DOHH2 (cell line): Measurements from ENCODE around the gene SKAP2.

Experiments used
- H3F3A ChIP-seq: fragments of 200-600 bp; sonication (generic), shearing (Covaris generic); 2 replicates; pipeline ENCODE4 v1.6.0; 2016; ENCODE audit warnings: antibody characterized with exemption, mild to moderate bottlenecking; ENCODE audit not compliant: control insufficient read depth, insufficient read depth
- H3K27ac ChIP-seq: fragments of 200-600 bp; sonication (generic); 2 replicates; pipeline ENCODE4 v1.5.1; 2014; ENCODE audit warnings: low read depth, mild to moderate bottlenecking, low read length, moderate library complexity
- H3K27me3 ChIP-seq: fragments of 200-600 bp; sonication (generic); 2 replicates; pipeline ENCODE4 v1.6.1; 2014; ENCODE audit warnings: mild to moderate bottlenecking, low read length, mixed read lengths; ENCODE audit not compliant: control insufficient read depth
- H3K36me3 ChIP-seq: fragments of 200-600 bp; sonication (generic); 2 replicates; pipeline ENCODE4 v1.6.1; 2014; ENCODE audit warnings: mild to moderate bottlenecking, low read length, moderate library complexity, mixed read lengths; ENCODE audit not compliant: control insufficient read depth
- H3K4me1 ChIP-seq: fragments of 200-600 bp; sonication (generic); 2 replicates; pipeline ENCODE4 v1.6.1; 2014; ENCODE audit warnings: mild to moderate bottlenecking, low read length, mixed read lengths; ENCODE audit not compliant: control insufficient read depth
- H3K4me2 ChIP-seq: fragments of 200-600 bp; sonication (generic); 2 replicates; pipeline ENCODE4 v1.6.0; 2014; ENCODE audit warnings: mild to moderate bottlenecking, low read length, moderate library complexity
- H3K4me3 ChIP-seq: fragments of 200-600 bp; sonication (generic); 2 replicates; pipeline ENCODE4 v1.5.1; 2014; ENCODE audit warnings: mild to moderate bottlenecking, low read length, mixed read lengths
- H3K79me2 ChIP-seq: fragments of 200-600 bp; sonication (generic); 2 replicates; pipeline ENCODE4 v1.6.1; 2014; ENCODE audit warnings: mild to moderate bottlenecking, low read length, mixed read lengths; ENCODE audit not compliant: control insufficient read depth
- H3K9me2 ChIP-seq: fragments of 200-600 bp; sonication (generic); replicated peaks from 2 replicates; pipeline ENCODE4 v1.6.1; 2014; ENCODE audit warnings: mild to moderate bottlenecking, low read length, mixed read lengths; ENCODE audit not compliant: control insufficient read depth
- H3K9me3 ChIP-seq: fragments of 200-600 bp; sonication (generic); 2 replicates; pipeline ENCODE4 v1.6.1; 2014; ENCODE audit warnings: antibody characterized with exemption, low read length, mixed read lengths; ENCODE audit not compliant: control insufficient read depth, insufficient read depth
- H4K20me1 ChIP-seq: fragments of 200-600 bp; sonication (generic); 2 replicates; pipeline ENCODE4 v1.6.0; 2014; ENCODE audit warnings: low read depth, mild to moderate bottlenecking, antibody characterized with exemption, low read length, moderate library complexity; ENCODE audit not compliant: control insufficient read depth, insufficient read depth
- EZH2phosphoT487 ChIP-seq: fragments of 200-600 bp; sonication (generic); IDR thresholded peaks from 2 replicates; pipeline ENCODE4 v1.6.1; 2017; ENCODE audit warnings: borderline replicate concordance, mild to moderate bottlenecking, antibody characterized with exemption, low read length, moderate library complexity, mixed read lengths
- TF ChIP-seq, protein P1 (sequence below): fragments of 200-600 bp; sonication (generic); IDR thresholded peaks from one replicate; pipeline ENCODE4 v1.5.1; 2014; ENCODE audit warnings: antibody characterized with exemption, mild to moderate bottlenecking, low read depth, low read length; ENCODE audit not compliant: poor library complexity, severe bottlenecking

The SKAP2 gene

DNA sequence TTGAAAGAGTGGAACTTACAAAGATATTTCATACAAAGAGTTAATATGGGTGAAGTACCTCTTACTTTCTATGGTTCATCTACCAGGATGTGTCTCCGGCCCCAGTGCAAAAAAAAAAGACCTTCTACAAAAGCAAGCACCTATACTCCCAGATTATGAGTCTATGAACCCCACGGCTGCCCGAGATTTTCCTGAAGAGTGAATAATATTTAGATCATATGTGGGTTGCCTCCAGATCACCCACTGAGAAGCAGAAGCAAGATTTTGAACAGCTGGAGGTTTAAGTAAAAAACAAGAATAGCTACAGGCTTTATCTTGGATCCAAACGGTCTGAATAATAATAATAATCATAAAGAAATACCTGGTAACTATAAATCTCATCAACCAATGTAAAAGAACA lies 207.7 kb downstream of the SKAP2 start:
- Histone ChIP-seq H3K27me3 (peaks cover 15% of the 10 kb centered on the region; the same call in 1 of the 2 replicates), H3K4me2 (no peak overlapping the region), H3K9me3 (no peaks in the 10 kb centered on the region), H3K4me3 (no peak overlapping the region), H3K4me1 (no peaks in the 10 kb centered on the region), H3K36me3 (no peaks in the 10 kb centered on the region), H3F3A (no peaks in the 10 kb centered on the region), H3K27ac (no peak overlapping the region), H4K20me1 (no peaks in the 10 kb centered on the region), H3K9me2 (no peaks in the 10 kb centered on the region), H3K79me2 (no peaks in the 10 kb centered on the region)
- TF ChIP-seq, protein P1, sequence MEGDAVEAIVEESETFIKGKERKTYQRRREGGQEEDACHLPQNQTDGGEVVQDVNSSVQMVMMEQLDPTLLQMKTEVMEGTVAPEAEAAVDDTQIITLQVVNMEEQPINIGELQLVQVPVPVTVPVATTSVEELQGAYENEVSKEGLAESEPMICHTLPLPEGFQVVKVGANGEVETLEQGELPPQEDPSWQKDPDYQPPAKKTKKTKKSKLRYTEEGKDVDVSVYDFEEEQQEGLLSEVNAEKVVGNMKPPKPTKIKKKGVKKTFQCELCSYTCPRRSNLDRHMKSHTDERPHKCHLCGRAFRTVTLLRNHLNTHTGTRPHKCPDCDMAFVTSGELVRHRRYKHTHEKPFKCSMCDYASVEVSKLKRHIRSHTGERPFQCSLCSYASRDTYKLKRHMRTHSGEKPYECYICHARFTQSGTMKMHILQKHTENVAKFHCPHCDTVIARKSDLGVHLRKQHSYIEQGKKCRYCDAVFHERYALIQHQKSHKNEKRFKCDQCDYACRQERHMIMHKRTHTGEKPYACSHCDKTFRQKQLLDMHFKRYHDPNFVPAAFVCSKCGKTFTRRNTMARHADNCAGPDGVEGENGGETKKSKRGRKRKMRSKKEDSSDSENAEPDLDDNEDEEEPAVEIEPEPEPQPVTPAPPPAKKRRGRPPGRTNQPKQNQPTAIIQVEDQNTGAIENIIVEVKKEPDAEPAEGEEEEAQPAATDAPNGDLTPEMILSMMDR: no peak
- no peak for TF ChIP-seq EZH2phosphoT487

DNA sequence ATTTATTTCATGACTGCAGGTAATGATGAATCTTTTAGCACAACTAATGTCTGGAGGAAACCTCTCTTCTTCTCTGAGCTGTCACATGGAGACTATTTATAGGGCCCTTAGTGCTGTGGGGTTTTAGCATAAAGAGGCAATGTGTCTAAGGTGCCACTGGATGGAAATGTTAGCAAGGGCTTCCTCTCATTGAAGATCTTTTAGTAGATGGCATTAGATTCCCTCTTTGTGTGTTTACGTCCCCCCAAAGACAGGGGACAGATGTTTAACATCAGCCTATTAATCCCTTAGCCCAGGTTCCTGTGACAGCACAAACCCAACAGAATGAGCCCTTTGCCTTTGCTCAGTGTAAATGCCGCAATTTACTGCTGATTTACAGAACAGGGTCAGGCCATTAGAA lies 208.6 kb downstream of the SKAP2 start:
- no peaks in the 10 kb centered on the region for H4K20me1 ChIP-seq
- H3K79me2 ChIP-seq: no peaks in the 10 kb centered on the region
- H3K27me3 ChIP-seq: peaks cover 16% of the 10 kb centered on the region; the same call in 1 of the 2 replicates
- TF ChIP-seq EZH2phosphoT487: no peak
- no peaks in the 10 kb centered on the region for H3K9me3 ChIP-seq
- no peak overlapping the region for H3K4me2 ChIP-seq
- H3K27ac ChIP-seq: no peak overlapping the region
- H3K4me3 ChIP-seq: no peak overlapping the region
- H3K9me2 ChIP-seq: no peaks in the 10 kb centered on the region
- no peaks in the 10 kb centered on the region for H3F3A ChIP-seq
- no peaks in the 10 kb centered on the region for H3K4me1 ChIP-seq
- H3K36me3 ChIP-seq: no peaks in the 10 kb centered on the region

DNA sequence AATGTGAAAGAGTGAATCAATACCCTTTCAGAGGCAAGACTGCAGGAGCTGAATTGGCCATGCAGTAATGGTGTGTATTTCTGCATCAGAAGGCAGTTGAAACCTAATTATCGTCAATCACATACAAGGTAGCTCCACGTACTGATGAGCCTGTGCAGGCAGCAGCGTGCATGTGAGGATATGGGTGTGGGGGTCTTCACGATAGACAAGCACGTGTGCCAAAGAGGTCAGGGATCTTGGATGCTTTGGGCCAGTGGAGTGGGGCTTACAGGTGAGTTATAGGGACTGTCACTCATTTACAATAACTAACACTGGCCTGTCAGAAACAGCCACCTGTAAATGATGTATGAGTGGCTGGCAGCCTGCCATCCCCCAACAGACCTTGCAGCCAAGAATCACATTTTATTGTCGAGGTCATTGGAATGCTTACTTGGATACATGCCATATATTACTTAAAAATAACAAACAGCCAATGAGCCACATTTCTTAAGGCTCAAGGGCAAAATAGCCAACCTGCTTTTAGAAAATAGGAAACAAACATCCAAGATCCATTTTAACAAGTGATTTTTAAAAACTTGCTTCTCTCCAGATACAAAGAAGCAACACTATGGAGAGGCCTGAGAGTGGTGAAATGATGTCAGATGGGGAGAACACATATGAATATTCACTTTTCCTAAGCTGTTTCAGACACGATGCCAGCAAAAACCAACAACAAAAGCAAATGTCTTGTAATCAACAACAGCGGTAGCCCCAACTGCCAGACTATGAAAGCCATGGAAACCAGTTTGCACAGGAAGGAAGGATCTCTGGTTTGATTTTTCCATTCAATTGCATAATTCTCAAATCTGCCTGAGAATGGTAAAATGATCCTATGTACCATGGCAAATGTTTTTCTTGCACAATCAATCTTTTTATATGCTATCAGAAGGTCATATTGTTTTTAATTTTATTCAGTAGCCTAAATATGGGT lies 210.7 kb downstream of the SKAP2 start:
- no peaks in the 10 kb centered on the region for H3K36me3 ChIP-seq
- no peaks in the 10 kb centered on the region for H3K9me2 ChIP-seq
- no peak overlapping the region for H3K4me3 ChIP-seq
- no peaks in the 10 kb centered on the region for H3K79me2 ChIP-seq
- H3K27ac ChIP-seq: no peak overlapping the region
- no peaks in the 10 kb centered on the region for H3F3A ChIP-seq
- H4K20me1 ChIP-seq: no peaks in the 10 kb centered on the region
- H3K27me3 ChIP-seq: peaks cover 19% of the 10 kb centered on the region; the same call in 1 of the 2 replicates
- H3K4me1 ChIP-seq: no peaks in the 10 kb centered on the region
- H3K9me3 ChIP-seq: no peaks in the 10 kb centered on the region
- TF ChIP-seq, protein P1: no peak
- no peak for TF ChIP-seq EZH2phosphoT487
- H3K4me2 ChIP-seq: no peak overlapping the region
